HTERT RPE-1 (cell line): Measurements from ENCODE around the gene APBA3.

Experiments used
- in situ Hi-C: fragments of 300-500 bp; cut with MboI; formaldehyde crosslinking; loops from 4 replicates; pipeline ENCODE4 v1.14.3; 2020; ENCODE audit warnings: low sequenced_read_pairs

Gene APBA3

DNA sequence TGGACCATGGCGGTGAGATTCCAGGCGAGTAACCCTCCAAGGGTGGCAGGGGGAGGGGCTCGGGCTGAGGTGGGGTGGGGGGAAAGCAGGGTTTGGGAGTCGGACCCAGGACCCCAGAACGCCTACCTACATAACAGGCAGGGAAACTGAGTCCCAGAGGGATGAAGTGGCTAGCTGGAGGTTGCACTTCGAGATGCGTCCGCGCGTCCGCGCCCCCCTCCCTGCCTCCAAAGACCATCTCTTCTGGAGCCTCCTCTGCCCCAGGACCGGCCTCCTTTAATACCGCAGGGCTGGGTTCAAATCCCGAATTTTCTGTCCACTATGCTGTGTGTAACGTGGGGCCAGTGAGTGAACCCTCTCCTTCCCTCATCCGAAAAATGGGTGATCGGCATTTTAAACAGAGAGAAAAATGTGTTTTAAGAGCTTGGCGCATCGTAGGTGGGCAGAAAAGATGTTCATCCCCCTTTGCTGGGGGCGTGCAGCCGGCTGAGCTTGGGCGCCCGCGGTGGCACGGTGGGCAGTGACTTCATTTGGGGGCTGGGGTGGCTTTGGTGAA, 39.5 kb downstream of the APBA3 start:
- in situ Hi-C loops: no loop called here

DNA sequence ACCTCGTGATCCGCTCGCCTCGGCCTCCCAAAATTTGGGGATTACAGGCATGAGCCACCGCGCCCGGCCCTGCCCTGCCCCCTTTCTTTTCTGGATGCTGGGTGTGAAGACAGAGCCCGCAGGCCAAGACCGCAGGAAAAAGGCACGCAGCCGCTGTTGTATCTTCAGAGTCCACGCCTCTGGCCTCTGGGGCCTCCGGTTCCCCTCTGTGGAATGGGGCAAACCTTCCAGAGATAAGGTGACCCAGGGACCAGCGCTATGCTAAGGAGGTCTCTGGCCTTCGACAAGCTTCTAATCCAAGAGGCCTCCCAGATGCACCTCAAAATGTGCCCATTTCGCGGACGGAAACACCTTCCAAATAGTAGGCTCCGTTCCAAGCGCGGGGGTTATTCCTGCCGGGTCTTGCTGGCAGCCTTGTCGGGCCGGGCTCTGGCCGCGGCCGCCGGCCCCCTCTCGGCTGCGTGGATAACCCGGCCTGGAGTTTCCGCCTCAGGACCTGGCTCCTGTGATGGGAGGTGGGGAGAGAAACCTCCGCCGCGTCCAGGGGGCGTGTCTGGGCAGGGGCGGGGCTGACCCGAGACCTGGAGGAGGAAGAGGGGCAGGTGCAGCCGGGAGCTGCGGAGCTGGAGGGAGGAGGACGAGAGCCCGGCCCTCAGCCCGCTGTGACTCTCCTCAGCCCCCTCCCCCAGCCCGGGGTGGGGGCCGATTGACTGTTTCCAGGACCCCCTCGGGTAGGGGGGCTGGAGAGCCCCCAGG, 40.2 kb downstream of the APBA3 start:
- in situ Hi-C loops: no loop called here

DNA sequence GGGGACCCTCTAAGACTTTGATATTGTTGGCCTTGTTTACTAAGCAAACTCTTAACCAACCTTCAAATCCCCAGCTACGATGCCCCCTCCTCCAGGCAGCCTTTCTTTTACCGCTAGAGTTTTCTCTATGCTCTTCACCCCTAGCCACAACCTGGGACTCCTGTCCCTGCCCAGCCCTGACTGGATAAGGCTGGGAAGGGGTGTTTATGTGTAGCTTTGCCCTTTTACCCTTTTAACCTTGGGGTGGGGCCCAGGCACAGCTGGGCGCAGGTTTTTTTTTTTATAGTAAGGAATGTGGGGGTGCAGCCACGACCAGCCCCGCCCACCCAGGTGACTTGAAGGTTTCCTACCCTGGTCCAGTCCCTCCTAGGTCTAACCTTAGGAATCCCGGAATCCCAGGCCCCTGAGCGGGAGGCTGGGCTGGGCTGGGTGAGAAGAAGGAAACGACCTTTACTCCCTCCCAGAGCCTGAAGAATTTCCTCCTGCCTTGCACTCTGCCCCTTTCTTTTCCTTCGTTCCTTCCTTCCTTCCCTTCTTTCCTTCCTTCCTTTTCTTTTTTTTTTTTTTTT, 41.1 kb downstream of the APBA3 start:
- in situ Hi-C loops: no loop called here

DNA sequence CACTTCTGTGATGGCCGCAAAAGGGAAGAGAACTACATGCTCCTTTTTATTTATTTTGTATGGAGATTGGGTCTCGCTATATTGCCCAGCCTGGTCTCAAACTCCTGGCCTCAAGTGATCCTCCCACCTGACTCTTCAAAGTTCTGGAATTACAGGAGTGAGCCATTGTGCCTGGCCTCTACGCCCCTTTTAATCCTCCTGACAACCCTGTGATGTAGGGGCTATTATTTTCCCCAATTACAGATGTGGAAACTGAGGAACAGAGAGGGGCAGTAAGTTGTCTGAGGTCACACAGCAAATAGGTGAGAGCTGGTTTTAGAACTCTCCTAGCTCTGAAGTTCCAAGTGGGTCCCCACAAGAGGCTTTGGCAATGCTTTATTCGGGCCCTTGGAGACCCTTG, 41.6 kb downstream of the APBA3 start:
- in situ Hi-C loops: no loop called here

DNA sequence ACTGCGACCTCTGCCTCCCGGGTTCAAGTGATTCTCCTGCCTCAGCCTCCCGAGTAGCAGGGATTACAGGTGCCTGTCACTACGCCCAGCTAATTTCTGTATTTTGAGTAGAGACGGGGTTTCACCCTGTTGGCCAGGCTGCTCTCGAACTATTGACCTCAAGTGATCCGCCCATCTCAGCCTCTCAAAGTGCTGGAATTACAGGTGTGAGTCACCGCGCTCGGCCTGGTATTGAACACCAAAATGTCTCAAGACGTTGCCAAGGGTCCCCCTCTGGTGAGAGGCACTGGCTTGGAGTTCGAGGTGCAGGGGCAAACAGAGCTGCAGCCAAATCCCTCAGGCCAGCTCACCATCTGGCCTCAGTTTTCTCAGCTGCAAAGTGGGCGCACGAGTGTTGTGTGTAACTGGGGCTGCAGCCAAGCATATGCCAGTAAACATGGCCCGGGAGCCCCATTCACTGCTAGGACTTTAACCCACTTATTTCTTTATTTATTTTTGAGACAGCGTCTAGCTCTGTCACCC, 45.3 kb downstream of the APBA3 start:
- in situ Hi-C loops: no loop called here

DNA sequence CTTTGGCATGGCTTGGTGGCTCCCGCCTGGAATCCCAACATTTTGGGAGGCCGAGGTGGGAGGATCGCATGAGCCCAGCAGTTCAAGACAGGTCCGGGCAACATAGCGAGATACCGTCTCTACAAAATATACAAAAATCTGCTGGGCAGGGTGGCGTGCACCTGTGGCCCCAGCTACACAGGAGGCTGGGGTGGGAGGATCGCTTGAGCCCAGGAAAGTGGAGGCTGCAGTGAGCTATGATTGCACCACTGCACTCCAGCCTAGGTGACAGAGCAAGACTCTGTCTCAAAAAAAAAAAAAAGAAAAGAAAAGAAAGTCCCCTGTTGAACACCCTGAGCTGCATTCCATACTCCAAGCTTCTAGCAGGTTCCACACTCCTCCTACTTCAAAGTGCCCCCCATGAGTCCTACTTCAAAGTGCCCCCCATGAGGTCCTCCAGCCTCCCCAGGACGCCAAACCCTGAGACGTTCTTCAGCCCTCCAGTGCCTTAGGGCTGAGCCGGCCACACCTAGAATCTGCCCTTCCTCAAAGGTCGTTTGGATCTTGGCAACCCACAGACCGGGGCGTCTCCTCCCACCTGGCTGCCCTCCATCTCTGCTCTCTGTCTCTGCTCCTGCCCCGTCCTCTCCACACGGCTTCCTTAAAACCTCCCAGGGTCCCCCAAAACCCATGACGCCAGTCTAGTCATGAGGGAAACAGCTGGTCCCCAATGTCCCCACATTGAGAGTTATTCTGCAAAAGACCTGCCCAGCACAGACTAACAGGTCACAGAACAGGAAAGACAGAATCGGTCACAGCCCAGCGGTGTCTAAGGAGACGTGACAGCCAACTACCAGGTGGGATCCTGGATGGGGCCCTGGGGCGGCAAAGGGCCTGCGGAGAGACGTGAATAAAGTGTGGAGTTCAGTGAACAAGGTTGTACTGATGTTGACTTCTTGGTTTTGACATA, 48.6 kb downstream of the APBA3 start:
- in situ Hi-C loops: no loop called here

DNA sequence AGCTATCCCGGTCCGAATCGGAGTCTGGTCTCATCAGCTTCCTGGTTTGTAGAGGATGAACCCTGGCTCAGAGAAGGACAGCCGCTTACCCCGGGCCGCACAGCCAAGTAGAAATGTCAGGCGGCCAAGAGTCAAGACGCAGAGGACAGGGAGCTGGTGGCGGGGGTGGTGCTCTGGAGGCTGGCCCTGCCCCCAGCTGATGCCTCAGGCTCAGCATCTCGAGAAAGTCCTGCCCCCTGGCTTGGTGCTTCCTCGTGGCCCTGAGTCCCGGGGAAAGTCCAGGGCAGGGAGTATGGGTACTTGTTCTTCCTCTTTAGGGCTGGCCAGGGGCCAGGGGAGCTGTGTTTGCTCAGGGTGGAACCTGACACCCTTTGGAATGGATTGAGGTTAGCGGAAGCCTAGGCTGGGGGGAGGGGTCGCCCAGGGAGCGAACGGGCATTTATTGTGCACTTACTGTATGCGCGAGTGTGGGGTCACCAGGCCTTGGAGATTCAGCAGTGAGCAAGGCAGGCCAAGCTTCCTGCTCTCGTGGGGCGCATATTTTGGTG, 51.2 kb downstream of the APBA3 start:
- in situ Hi-C loops: no loop called here

DNA sequence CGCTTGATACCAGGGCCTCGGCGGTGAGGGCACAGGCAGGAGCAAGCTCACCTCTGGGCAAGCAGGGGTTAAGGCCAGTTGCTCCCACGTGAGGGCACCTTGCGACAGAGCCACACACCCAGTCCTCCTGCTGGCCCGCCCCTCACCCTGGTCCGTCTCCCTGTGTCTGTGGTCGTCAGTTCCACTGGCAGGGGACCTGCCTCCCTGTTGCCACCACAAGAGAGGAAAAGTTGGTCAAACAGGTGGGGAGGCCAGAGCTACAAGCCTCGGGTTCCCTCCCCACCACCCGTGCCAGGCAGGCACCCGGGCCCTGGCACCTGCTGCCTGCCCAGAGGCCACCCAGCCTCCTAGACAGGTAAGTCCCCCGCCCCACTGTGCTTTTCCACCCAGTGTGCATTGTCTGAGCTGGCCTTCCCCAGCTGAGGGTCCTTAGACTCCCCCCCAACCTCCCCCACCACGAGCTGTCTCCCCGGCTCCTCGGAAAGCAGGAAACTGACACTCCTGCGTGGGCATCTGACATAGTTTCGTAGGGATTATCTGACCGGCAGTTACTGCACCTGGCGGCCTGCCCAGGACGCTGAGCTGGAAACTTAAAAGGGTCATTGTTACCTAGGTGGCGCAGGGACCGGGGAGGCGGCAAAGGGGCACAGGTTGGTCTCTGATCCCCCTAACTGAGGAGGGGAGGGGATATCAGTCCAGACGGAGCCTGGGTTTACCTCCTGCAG, 53.1 kb downstream of the APBA3 start, which contains the start of gene TJP3:
Gene TJP3 (plus strand): TSS at position 178 of the 725 bp plus-strand sequence. CDS start 20,049 bp downstream, outside the sequence.
- in situ Hi-C loops: no loop called here

DNA sequence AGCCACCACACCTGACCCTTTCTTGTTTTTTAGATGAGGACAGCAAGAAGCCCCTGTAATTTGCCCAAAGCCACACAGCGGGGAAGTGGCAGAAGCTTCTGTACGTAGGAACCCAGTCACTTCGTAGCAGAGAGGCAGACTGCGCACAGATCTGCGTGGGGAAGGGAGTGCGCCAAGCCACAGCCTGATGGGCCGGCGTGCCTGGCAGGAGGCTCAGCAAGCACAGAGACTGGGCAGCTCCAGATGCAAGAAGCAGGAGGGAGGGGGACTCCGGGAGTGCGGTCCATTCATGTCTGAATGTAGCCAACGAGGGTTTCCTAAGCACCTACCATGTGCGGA, 53.7 kb downstream of the APBA3 start:
- in situ Hi-C loops: no loop called here

DNA sequence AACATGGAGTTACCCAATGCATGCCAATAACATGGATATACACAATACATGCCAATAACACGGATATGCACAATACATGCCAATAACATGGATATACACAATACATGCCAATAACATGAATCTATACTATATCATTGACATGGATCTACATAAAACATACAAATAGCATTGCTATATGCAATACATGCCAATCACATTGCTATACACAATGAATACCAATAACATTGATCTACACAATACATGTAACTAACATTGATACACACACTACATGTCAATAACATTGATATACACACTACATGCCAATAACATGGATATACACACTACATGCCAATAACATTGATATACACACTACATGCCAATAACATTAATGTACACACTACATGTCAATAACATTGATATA, 60.3 kb downstream of the APBA3 start:
- in situ Hi-C loops: no loop called here
